EL (cell line): ENCODE measurements around the gene RANBP1.

Source experiments
- DNase-seq: peaks from one replicate; pipeline ENCODE4 v3.0.0-alpha.2; 2016

Gene RANBP1

DNA sequence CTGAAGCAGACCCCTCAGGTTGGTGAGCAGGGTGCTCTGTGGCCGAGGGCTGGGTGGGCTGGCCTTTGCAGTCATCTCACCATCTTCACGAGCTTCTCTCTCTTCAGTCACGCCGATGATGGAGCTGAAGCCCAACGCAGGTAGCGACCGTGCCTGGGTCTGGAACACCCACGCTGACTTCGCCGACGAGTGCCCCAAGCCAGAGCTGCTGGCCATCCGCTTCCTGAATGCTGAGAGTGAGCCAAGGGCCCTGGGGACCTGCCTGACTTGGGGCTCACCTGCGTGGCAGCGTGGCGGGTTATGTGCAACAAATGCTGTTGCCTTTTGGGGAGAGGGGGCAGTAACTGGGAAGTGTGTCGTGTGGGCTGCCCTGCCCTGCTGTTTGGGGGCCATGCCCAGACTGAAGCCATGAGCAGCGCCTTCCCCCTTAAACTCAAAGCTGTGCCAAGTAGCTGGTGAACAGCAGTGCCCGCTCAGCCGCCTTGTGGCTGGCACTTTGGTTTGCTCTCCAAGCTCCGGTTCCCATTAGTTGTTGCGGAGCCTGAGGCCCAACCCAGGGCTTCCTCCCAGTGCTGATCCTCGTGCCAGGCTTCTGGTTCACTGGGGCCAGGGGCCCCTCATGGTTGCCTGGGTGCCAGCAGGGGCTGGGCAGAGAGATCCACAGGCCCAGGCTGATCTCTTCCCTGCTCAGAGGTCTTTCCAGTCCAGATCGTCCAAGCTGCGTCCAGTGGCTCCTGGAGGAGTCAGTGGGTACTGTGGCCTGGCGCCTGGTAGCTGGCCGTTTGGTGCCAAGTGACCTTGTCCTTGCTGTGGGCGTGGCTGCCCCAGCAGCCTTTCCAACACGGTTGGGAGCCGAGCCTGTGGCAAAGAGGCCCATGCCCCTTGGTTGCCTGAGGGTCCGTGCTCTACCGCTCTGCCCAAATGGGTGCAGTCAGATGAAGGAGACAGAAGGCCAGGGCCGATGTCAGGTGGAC is 9.6 kb downstream of the RANBP1 start:
- no peak for DNase-seq

GRCh38 chr22:20126284-20127029 is 10.6 kb downstream of the RANBP1 start:
- DNase-seq, result no peak

DNA sequence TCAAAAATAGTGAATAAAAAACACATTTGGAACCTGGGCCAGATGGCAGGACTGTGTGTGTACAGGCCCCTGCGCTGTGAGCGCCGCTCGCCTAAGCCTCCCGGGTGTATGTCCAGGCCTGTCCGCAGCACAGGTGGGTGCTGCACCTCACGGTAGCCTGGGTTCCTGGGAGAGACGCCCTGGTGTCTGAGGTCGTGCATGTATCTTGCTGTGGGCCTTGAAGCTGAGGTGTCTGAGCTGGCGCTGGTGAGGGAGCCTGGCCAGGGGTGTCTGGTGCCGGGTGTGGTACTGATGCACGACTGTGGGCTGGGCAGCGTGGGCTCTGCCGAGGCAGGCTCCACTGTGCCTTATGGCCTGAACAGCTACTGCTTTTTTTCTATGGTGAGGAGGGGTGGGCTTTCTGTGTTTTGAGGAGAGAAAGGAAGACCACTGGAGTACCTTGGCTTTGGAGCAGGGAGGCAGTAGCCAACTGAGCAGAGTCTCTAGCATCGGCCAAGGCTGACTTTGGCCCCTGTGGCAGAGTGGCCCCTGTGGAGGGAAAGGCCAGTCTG is 11.5 kb downstream of the RANBP1 start:
- DNase-seq, result no peak

GRCh38 chr22:20127869-20128618 is 12.1 kb downstream of the RANBP1 start:
- DNase-seq, result no peak

DNA sequence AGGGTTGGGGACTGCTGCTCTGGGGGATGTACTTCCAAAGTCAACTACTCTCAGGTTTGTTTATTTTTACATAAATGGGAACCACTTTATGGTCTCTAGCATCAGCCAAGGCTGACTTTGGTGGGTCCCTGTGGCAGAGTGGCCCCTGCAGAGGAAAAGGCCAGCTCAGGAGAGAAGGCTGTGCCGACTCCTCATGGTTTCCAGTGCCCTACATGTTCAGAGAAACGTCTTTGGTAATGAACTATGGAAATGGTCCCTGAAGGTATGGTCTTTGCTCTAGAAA is 12.7 kb downstream of the RANBP1 start:
- no peak for DNase-seq

DNA sequence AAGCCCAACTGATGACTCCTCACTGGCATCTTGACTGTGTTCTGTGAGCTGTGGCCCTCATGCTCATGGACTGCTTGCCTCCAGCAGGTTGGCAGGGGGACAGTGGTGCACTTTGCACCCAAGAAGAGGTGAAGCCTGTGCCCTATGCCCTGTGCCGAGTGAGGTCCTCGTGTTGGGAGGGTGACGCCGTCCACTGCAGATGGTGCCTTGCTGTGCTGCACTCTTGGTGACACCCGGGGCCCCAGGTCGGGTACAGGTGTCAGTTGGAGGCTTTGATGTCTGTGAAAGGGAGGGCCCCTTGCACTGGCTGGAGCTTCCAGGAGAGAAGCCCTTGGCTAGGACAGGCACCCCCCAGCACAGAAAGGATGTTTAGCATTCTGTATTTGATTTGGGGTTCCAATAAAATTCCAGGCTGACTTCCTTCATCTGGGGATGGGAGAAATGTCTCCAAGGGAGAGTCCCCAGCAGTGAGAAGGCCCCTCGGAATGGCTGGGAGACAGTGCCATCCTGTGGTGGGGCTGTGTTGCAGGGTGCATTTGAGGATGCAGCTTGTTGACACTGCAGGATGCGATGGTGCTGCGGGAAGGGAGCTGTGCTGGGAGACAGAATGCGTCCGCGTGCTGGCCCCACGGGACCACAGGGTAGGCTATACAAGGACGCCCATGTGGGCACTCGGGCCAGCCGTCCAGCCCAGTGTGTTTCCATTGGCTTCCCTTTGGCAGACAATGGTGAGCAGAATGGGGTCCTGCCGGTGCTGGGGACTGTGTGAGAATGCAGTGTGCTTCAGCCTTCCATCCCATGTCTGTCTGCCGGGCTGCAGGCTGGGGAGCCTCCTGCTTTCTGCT is 13.2 kb downstream of the RANBP1 start:
- peak; percentile 56 for DNase-seq

DNA sequence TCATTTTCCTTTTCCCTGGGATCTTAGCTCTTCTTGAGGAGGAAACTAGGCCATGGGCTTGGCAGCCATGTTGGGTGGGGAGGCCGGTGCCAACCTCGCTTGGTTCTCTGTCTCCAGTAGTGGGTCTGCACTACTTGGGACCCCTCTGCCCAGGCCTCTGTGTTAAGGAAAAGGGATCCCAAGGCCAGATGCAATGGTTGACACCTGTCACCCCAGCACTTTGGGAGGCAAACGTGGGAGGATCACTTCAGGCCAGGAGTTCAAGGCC is 13.8 kb downstream of the RANBP1 start:
- no peak for DNase-seq

DNA sequence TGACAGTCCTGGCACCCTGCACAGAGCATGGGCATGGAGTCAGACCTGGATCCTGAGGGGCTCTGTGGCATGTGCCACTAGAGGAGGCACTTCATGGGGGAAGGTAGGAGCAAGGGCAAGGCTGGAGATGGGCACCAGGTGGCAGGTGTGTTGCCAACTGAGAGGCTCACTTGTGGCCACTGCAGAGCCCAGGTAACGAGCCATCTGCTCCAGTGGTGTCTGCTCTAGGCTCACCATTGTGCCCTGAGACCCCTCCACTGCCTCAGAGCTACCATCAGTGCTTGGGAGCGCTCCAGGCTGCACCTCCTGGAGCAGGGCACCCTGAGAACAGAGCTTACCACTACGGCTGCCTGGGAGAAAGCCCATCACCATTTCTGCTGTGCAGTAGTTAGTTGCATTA is 14.4 kb downstream of the RANBP1 start:
- no peak for DNase-seq

DNA sequence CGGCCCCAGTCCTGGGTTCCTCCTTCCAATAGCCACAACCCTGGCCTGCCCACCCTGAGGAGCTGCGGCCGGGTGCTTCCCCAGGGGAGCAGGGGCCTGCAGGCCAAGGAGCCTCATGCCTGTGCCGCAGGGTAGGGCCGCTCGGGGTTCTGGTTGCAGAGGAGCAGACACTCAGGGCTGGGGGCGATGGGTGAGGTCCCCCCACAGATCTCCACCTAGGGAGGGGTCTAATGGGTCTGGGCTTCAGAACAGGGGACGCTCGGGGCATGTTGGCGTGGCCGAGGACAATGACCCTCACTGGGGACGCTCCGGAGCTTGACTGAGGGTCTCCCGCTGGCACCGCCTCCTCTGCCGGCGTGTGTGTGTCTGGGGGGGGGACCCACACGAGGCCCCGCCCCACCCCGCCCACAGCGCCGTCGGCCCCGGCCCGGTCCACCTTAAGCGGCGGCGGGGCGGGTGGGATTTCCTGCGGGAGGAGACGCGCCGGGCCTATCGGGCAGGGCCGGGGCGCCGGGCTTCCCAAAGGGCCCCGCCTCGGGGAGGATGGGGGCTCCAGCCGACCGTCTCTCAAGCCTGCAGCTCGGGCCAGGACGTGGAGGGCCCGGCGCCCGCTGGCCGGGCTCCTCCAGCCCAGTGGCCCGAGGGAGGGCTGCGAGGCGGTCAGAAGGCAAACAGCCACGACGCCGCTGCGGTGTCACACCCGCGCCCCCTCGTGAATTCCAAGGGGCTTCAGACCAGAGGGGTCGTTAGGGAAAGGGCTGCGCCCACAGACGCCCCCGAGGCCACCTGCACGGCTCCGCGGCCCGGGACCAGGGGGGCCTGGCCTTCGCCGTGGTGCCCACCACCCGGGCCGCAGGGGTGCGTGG is 15.1 kb downstream of the RANBP1 start:
- DNase-seq, result peak; percentile 79

GRCh38 chr22:20131597-20131858 is 15.6 kb downstream of the RANBP1 start, which contains the start of gene ZDHHC8:
Gene ZDHHC8 (plus strand): TSS chr22:20131804. CDS start chr22:20131948, 144 bp downstream.
- no peak for DNase-seq

DNA sequence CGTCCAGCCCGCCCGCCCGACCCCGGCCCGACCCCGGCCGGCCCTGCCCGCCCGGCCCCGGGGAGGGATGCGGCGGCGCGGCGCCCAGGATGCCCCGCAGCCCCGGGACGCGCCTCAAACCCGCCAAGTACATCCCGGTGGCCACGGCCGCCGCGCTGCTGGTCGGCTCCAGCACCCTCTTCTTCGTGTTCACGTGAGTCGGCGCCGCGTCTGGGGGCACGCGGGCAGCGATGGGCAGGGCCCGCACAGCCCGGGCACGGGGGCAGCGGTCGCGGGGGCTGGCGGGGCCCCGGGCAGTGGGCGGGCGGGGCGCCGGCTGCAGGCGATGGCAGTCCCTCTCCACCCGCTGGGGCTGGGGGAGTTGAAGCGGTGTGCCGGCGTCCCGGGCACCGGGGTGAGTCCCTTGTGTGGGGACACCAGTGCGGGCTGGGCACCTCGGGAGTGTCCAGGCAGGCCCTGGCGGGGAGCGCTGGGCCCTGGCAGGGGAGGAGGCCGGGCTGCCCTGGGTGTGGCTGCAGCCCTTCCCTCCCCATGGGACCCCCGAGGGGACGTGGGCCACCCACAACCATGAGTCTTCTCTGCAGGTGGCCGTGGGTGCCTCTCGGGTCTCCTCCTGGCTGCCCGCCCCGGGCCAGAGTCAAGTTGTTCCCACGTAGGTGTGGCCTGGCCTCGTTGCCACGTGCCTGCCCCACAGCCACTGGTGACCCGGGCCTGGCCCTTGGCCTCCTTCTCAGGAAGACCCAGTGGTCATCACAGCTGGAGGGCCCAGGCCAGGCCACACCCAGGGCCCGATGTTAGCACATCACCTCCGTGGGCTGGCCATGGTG is 16.2 kb downstream of the RANBP1 start:
- no peak for DNase-seq

GRCh38 chr22:20132686-20133246 is 16.9 kb downstream of the RANBP1 start:
- no peak for DNase-seq

- no peak for DNase-seq
Measured at GRCh38 chr22:20133930-20134549, 18.1 kb downstream of the RANBP1 start.

- DNase-seq, result no peak
Measured at GRCh38 chr22:20135265-20135664, 19.4 kb downstream of the RANBP1 start.

DNA sequence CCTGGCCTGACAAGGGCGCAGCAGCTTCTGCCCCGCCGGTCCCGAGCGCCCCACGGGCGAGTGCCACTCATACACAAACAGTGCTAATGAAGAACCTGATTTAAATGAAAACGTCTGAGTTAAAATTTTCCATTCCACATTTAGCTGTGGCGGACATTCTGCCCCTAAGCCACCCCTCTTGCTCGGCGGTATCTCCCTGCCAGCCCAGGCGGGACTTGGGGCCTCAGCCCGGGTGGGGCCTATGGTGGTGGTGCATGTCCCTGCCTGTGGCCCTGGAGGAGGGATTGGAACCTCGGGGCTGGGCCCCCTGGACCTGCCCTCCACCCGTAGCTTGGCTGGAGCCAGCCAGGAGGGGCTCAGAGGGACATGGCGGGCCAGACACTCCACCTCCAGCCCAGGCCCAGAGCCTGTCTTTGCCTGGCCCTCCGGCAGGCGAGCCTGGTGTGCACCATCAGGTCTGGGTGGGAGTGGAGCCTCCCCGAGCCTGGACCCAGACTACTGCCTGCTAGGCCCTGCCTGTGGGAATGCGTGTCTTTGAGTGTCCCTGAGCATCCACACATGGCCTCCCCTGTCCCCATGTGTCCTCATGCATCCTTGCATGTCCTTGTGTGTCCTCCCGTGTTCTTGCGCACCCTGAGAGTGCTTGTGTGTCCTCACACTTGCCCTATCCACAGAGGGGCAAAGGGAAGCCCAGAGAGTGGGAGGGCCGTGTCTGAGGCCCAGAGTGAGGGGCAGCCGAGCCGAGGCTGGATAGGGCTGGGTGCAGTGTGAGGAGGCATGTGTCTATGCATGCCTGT is 20.1 kb downstream of the RANBP1 start:
- DNase-seq, result no peak

DNA sequence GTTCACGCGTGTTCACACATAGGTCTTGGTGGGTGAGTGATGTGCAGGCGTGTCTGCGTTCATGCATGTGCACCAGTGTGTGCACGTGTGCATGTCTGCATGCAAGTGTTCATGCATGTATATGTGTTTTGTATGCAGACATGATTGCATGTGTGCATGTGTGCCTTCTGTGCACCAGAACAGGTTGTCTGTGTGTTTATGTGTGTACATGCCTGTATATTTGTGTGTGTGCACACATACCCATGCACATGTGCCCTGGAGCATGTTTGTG is 20.6 kb downstream of the RANBP1 start:
- no peak for DNase-seq

GRCh38 chr22:20137113-20137512 is 21.2 kb downstream of the RANBP1 start:
- no peak for DNase-seq

DNA sequence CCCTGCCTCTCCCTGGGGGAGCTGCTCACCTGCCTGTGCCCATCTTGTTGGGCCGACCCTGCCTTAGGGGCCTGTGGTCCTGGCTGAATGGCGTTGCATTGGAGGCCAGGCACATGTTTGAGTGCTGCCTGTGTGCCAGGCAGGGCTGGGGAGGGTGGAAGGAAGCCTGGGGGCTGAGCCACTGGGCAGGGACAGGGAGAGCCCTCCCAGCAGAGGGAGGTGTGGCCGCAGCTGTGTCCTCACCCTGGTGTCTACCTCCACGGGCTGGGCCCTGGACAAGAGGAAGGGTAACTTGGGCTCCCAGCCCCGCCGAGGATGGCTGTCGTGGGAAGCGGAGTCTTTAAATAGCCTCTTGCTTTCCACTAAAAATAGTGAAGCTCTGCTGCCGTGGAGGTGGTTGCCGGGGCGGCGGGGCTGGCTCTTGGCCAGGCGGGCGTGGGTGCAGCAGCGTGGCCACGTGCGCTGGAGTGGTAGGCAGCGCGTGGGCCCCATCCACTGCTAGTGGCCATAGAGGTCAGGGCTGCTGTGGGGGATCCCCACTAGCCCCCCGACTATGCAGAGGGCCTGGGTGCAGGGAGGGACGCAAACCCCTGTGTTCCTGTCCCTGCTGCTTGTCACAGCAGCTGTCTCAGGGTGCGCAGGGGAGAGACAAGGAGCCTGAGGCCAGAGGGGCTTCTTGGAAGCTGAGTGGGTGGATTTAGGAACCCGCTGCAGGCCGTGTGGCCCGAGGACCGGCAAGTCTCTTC is 21.9 kb downstream of the RANBP1 start:
- DNase-seq, result no peak

GRCh38 chr22:20138417-20138738 is 22.5 kb downstream of the RANBP1 start:
- no peak for DNase-seq
